PFSK-1 (cell line): ENCODE data around the gene WDR72.

Experiments used
- FOXP2 ChIP-seq: optimal IDR thresholded peaks from 2 replicates; pipeline ENCODE3; 2011; ENCODE audit warnings: borderline replicate concordance, control low read depth, inconsistent platforms; ENCODE audit not compliant: insufficient read depth; ENCODE audit errors: extremely low read length, extremely low read depth
- POLR2AphosphoS5 ChIP-seq: IDR thresholded peaks from 2 replicates; pipeline ENCODE4 v1.6.1; 2012; ENCODE audit warnings: low read depth, mild to moderate bottlenecking, control low read depth, low read length, moderate library complexity
- REST ChIP-seq, 2 experiments: IDR thresholded peaks; 2 replicates each; pipeline versions ENCODE4 v1.6.1 to v1.8.0; 2011 to 2012; ENCODE audit warnings: low read depth in 2 of 2, low read length in 2 of 2, control low read depth in 1 of 2, inconsistent platforms in 1 of 2, mild to moderate bottlenecking in 1 of 2, moderate library complexity in 1 of 2; ENCODE audit not compliant: insufficient read depth in 1 of 2
- SIN3A ChIP-seq: IDR thresholded peaks from 2 replicates; pipeline ENCODE4 v1.6.1; 2012; ENCODE audit warnings: mild to moderate bottlenecking, low read length, moderate library complexity, borderline replicate concordance; ENCODE audit not compliant: insufficient read depth
- TAF1 ChIP-seq: IDR thresholded peaks from 2 replicates; pipeline ENCODE4 v1.6.1; 2012; ENCODE audit warnings: low read length, control low read depth, borderline replicate concordance; ENCODE audit not compliant: insufficient read depth

The WDR72 gene

GRCh38 chr15:53513431-53513830 is 246.0 kb downstream of the WDR72 start:
- TF ChIP-seq REST (IDR thresholded peaks at IDR 0.05; ENCODE audit: insufficient read depth in 1 of 2, low read depth in 2 of 2, low read length in 2 of 2) (no peak), SIN3A (no peak), FOXP2 (no peak), TAF1 (no peak), POLR2AphosphoS5 (no peak)

GRCh38 chr15:53512029-53512428 is 247.4 kb downstream of the WDR72 start:
- TF ChIP-seq POLR2AphosphoS5 = no peak
- no peak for TF ChIP-seq TAF1
- TF ChIP-seq REST (IDR thresholded peaks at IDR 0.05; ENCODE audit: insufficient read depth in 1 of 2, low read depth in 2 of 2, low read length in 2 of 2) = no peak
- TF ChIP-seq FOXP2 = no peak
- no peak for TF ChIP-seq SIN3A

- TF ChIP-seq POLR2AphosphoS5 (no peak), TAF1 (no peak), FOXP2 (no peak), SIN3A (no peak), REST (IDR thresholded peaks at IDR 0.05; ENCODE audit: insufficient read depth in 1 of 2, low read depth in 2 of 2, low read length in 2 of 2) (no peak)
Measured at GRCh38 chr15:53511175-53511574, 248.3 kb downstream of the WDR72 start.

- TF ChIP-seq SIN3A (no peak), FOXP2 (no peak), TAF1 (no peak), REST (IDR thresholded peaks at IDR 0.05; ENCODE audit: insufficient read depth in 1 of 2, low read depth in 2 of 2, low read length in 2 of 2) (no peak), POLR2AphosphoS5 (no peak)
Measured at GRCh38 chr15:53506370-53506769, 253.1 kb downstream of the WDR72 start.

GRCh38 chr15:53498996-53499395 is 260.5 kb downstream of the WDR72 start:
- TF ChIP-seq REST (IDR thresholded peaks at IDR 0.05; ENCODE audit: insufficient read depth in 1 of 2, low read depth in 2 of 2, low read length in 2 of 2) (no peak), POLR2AphosphoS5 (no peak), TAF1 (no peak), FOXP2 (no peak), SIN3A (no peak)
